NCI-H774 (cell line): ENCODE measurements around the gene SLMAP.
"Not testable (repeated sequence)": the region's sequence is repeated elsewhere in the genome, so short reads cannot be mapped to it uniquely, and the experiment has no call there.

Experiments used
- DNase-seq: peaks from one replicate; lab custom pipeline; 2025; lab: John Stamatoyannopoulos, UW

SLMAP gene

GRCh38 chr3:57793737-57794187 lies 37.7 kb downstream of the SLMAP start:
- no peak for DNase-seq

GRCh38 chr3:57794501-57794900 lies 38.4 kb downstream of the SLMAP start:
- DNase-seq = no peak

DNA sequence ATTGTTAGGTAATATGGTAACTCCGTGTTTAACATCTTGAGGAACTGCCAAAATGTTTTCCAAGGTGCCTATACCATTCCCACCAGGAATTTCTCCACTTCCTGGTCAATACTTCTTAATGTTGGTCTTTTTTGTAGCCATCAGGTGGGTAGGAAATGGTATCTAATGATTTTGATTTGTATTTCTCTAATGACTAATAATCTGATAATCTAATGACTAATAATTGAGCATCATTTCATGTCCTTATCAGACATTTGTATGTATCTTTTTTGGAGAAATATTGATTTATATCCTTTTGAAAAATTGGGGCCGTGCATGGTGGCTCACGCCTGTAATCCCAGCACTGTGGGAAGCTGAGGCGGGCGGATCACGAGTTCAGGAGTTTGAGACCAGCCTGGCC lies 38.8 kb downstream of the SLMAP start:
- no peak for DNase-seq

- DNase-seq = no peak
Observed at GRCh38 chr3:57796261-57796660, 40.2 kb downstream of the SLMAP start.

DNA sequence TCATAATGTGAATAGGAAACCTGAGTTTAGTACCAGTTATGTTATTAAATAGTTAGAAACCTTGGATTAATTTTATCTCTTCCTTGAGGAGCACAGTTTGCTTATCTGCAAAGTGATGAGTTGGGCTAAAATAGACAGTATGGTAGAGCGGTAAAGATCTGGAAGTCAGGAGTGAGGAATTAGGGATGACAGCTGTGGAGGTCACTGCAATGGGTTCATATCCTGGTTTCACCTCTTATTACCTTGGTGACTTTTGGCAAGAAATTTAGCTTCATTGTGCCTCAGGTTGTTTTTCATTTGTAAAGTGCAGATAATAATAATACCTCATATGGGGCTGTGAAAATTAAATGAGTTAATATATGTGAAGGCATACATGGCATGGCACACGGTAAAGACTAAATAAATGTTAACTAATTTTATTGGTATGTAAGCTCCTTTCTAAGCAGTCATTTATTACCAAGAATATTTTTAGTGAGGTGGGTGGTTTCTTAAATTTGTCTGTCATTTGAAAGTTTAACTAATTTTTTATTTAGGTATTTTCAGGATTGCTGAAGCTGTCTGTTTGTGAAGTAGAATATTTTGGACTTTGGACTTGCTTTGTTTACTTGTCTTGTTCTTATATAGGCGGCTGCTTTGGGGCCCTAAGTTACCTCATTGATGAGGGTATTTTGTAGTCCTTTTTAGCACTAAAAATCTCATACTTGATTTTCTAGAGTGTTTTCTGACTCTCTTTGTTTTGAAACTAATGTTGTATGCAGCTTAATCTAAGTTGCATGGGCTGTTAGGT lies 41.8 kb downstream of the SLMAP start:
- DNase-seq = no peak

GRCh38 chr3:57803647-57804081 lies 47.6 kb downstream of the SLMAP start:
- DNase-seq = no peak

DNA sequence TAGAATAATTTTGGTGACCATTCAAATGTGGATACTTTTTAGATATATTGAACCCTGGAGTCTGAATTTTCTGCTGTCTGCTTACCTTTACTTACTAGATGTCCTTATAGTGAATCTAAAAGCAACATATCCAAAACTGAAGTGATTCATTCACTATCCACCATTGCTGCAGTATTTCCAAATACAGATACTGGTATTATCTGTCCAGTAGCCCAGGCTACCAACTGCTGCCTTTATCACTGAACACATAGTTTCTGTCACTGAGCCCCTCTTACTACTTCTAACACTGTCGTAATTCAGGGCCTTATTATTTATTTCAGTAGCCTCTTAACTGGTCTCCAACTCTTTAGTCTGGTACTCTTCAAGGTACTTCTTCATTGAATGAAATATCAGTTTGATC lies 49.2 kb downstream of the SLMAP start:
- DNase-seq = no peak

DNA sequence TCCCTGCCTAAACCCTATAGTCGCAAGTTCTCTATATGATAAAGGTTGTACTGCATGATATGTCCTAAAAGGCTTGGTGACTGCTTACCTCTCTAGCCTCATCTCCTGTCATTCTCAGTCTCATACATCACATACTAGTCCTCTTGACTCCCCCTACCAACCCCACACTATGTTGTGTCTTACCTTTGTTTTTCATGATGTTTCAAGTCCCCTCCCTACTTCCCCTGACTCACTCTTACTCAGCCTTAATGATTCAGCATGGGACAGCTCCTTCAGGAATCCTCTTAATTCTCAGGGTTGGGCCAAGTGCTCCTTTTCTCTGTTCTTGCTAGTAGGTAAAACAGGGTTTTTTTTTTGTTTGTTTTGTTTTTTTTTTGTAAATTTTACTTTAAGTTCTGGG lies 49.6 kb downstream of the SLMAP start:
- DNase-seq = no peak

- not testable (repeated sequence) for DNase-seq
Observed at GRCh38 chr3:57806195-57806594, 50.1 kb downstream of the SLMAP start.

GRCh38 chr3:57808961-57809608 lies 53.0 kb downstream of the SLMAP start:
- no peak for DNase-seq

GRCh38 chr3:57809609-57809968 lies 53.5 kb downstream of the SLMAP start:
- DNase-seq = no peak

DNA sequence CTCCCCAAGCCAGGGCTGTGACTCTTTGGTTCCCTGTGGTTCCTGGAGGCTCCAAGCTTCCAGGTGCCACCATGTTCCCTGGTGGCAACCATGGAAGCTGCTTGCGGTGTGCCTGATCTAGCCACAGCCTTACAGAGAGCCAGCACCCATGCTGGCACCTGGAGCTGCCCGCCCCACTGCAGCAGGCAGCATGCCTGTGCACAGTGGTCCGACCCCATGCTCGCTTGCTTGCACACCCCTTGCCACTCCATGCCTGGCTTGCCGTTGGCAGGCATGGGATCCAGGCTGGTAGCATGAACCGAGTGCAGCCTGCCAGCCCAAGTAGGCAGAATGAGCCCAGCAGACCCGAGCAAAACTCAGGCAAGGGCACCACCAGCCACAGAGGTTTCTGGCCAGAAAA lies 53.9 kb downstream of the SLMAP start:
- no peak for DNase-seq

DNA sequence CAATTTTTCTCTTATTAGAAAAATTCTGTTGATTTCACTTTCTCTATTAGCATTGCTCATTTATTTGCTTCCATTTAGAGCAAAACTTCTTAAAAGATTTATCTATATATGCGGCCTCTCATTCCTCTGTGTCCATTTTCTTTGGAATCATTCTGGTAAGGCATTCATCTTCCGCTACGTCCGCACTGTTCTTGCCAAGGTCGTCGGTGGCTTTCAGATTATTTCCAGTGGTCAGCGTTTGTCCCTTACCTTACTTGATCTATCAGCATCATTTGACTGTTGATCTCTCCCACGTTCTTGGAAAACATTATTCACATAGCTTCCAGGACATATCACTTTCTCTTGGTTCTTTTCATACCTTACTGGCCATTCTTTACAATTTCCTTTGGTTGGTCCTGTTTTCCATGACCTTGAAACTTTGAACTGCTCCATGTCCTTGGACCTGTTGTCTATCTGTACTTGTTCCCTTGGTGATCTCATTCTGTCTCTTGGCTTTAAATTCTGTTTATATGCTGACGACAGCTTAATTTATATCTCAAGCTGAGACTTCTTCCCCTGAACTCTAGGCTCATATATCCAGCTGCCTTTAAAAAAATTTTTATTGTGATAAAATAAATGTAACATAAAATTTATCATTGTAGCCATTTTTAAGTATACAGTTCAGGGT lies 54.5 kb downstream of the SLMAP start:
- no peak for DNase-seq

GRCh38 chr3:57815036-57815435 lies 58.9 kb downstream of the SLMAP start:
- DNase-seq = no peak

- DNase-seq = no peak
Observed at GRCh38 chr3:57816471-57817095, 60.5 kb downstream of the SLMAP start.

DNA sequence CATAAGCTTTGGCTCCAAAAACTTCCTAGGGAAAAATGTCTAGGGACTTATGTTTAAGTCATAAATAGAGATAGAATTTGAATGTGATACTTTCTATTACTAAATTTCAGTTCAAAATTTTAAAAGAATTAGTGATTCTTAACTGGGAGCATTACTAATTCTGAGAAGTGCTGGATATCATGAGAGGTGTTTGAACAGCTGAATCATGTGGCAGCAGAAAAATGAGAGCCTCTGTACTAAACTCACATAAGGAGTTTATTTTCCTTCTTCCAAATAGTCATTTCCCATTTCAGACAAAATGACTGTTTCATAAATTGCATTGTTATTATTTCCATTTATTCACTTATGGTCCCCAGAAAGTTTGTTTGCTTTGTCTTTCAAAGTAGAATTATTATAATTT lies 62.7 kb downstream of the SLMAP start:
- DNase-seq = no peak

DNA sequence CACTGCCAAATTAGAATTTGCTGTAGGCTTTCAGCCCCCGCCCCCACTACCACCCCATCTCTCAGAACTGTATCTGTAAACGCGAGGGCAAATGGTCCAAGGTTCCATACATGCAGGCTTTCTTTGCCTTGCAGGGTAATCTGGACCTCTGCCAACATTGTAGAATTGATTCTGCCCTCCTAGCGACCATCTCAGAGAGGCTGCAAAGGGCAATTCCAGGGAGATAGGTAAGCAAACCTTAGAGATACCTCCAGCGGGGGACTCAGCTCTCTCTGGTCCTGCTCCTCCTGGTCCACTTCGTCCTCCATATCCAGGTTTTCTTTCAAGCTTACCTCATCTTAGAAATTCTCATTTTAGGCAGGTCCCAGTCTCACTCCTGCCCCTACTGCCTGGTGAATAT lies 64.4 kb downstream of the SLMAP start:
- DNase-seq = no peak

DNA sequence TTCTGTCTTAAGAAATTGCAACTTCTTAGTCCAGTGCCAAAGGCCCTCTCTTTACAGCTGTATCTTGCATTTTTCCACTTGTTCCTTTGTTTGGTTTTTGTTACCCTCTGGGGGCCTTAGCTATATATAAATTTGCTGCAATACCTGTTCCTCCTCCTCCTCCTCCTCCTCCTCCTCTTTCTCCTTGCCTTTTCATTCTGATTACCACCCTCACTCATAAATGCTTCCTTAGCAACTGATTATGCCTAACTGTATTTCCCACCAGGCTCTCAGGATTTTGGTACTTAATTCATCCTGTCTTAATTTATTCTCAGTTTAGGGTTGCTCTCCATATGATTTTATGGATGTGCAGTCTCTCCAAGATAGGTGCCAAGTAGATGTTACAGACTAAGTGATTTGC lies 65.7 kb downstream of the SLMAP start:
- DNase-seq = no peak

- DNase-seq = no peak
Observed at GRCh38 chr3:57822686-57823085, 66.6 kb downstream of the SLMAP start.

DNA sequence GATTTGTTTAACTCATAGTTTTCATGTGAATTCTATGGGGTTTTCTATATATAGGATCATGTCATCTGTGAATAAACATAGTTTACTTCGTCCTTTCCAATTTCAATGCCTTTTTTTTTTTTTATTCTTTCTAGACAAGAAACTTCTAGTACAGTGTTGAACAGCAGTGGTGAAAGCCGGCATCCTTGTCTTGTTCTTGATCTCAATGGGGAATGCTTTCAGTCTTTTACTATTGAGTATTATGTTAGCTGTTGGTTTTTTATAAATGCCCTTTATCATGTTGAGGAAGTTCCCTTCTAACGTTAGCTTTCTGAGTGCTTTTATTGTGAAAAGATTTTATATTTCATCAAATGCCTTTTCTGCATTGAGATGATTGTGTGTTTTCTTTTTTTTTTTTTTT lies 69.0 kb downstream of the SLMAP start:
- DNase-seq = no peak

GRCh38 chr3:57826245-57826951 lies 70.3 kb downstream of the SLMAP start:
- no peak for DNase-seq
